ENCODE measurements around the gene DIP2C. TPM values are rescaled to one million over a fixed set of nuclear protein-coding genes. Genes with fewer than 3 reads are reported as not detected.

Gene DIP2C
- total RNA-seq, 2 donors from 2014 or later = 21.1 to 23.8 TPM

DNA sequence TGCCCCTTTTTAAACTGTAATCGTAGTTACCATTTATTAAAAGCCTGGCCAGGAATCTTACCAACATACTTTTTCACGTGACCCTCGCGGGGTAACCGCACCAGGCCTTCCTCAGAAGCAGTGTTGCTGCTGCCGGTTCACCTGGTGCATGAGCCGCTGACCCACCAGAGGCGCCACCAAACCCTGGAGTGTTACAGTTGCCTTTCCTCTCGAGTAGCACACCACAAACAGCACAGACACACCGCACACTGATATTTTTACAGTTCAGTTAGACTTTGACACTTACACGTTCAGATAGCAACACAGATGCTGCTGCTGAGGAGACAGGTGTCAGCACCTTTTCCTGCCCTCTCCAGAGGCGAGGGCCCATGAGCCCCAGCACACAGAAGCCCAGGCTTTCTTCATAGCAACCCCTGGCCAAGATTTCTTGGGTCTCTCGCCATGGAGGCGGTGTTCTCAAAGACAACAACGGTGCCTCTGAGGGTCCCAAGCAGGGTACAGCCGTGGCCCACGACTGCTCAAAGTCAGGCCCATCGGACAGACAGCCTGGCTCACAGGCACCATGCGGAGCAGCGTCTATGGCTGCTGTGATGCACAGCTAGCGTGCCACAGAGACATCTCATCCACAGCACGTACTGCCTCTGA, 123.1 kb downstream of the DIP2C start:
- peaks cover 0 to 7% of the 10 kb centered on the region in 2 donors for H3K9me3 ChIP-seq
- H3K27me3 ChIP-seq = no peaks in the 10 kb centered on the region
- no peak for DNase-seq (ENCODE audit: low spot score)
- peaks cover 0 to 23% of the 10 kb centered on the region in 2 donors for H3K4me1 ChIP-seq
- TF ChIP-seq, protein P1, sequence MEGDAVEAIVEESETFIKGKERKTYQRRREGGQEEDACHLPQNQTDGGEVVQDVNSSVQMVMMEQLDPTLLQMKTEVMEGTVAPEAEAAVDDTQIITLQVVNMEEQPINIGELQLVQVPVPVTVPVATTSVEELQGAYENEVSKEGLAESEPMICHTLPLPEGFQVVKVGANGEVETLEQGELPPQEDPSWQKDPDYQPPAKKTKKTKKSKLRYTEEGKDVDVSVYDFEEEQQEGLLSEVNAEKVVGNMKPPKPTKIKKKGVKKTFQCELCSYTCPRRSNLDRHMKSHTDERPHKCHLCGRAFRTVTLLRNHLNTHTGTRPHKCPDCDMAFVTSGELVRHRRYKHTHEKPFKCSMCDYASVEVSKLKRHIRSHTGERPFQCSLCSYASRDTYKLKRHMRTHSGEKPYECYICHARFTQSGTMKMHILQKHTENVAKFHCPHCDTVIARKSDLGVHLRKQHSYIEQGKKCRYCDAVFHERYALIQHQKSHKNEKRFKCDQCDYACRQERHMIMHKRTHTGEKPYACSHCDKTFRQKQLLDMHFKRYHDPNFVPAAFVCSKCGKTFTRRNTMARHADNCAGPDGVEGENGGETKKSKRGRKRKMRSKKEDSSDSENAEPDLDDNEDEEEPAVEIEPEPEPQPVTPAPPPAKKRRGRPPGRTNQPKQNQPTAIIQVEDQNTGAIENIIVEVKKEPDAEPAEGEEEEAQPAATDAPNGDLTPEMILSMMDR (IDR thresholded peaks at IDR 0.05) = no peak
- H3K27ac ChIP-seq = no peak overlapping the region
- H3K4me3 ChIP-seq = no peak overlapping the region
- H3K36me3 ChIP-seq = no peaks in the 10 kb centered on the region

GRCh38 chr10:565676-566075, 123.8 kb downstream of the DIP2C start:
- no peak for DNase-seq (ENCODE audit: low spot score)
- TF ChIP-seq, protein P1 (IDR thresholded peaks at IDR 0.05) = no peak
- no peaks in the 10 kb centered on the region for H3K36me3 ChIP-seq
- no peaks in the 10 kb centered on the region for H3K27me3 ChIP-seq
- H3K9me3 ChIP-seq = peaks cover 0 to 7% of the 10 kb centered on the region in 2 donors
- no peak overlapping the region for H3K27ac ChIP-seq
- H3K4me1 ChIP-seq = peaks cover 0 to 20% of the 10 kb centered on the region in 2 donors
- no peak overlapping the region for H3K4me3 ChIP-seq

DNA sequence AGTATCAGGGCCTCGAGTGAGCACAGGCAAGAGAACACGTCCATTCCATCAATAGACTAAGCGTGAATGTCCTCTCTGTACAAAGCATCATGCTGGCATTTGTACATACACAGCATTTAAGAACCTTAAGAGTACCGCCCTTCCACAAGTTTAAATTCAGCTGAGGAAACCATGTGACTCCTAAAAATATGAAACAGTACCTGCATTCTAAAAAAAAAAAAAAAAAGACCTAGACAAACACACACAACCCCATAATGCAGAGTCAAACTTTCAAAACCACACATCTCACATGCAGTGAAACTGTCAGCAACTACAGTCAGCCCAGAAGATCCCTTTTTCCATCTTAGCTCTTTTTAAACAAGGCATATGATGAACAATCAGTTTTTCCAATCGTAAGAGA, 124.3 kb downstream of the DIP2C start:
- no peak overlapping the region for H3K27ac ChIP-seq
- peaks cover 0 to 7% of the 10 kb centered on the region in 2 donors for H3K9me3 ChIP-seq
- TF ChIP-seq, protein P1 (IDR thresholded peaks at IDR 0.05) = no peak
- no peak for DNase-seq (ENCODE audit: low spot score)
- peaks cover 0 to 18% of the 10 kb centered on the region in 2 donors for H3K4me1 ChIP-seq
- H3K4me3 ChIP-seq = no peak overlapping the region
- H3K27me3 ChIP-seq = no peaks in the 10 kb centered on the region
- H3K36me3 ChIP-seq = no peaks in the 10 kb centered on the region

- no peak for DNase-seq (ENCODE audit: low spot score)
- Histone ChIP-seq H3K36me3 (no peaks in the 10 kb centered on the region), H3K4me1 (peaks cover 0 to 28% of the 10 kb centered on the region in 2 donors), H3K9me3 (no peaks in the 10 kb centered on the region), H3K4me3 (no peak overlapping the region), H3K27me3 (no peaks in the 10 kb centered on the region), H3K27ac (no peak overlapping the region)
- TF ChIP-seq, protein P1 (IDR thresholded peaks at IDR 0.05) = no peak
Measured at GRCh38 chr10:563827-564226, 125.6 kb downstream of the DIP2C start.

DNA sequence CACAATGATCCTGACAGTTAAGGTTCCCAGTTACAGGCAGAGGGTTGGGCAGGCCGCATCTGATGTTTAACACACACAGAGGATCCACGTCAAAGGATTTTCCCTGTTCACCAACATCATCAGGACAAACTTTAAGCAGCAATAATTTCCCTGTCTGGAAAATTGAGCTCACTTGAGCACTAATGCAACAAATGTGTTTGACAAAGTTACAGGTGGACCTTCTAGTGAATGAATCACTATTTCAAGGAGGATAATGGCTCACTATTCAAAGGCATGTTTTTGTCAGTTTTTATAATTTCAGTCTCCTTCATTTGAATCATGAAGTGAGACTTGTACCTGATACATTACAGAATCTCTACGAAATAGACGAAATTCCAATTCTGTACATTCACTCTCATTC, 127.3 kb downstream of the DIP2C start:
- Histone ChIP-seq H3K27me3 (no peaks in the 10 kb centered on the region), H3K27ac (no peak overlapping the region), H3K4me3 (no peak overlapping the region), H3K36me3 (no peaks in the 10 kb centered on the region), H3K4me1 (peaks cover 0 to 42% of the 10 kb centered on the region in 2 donors), H3K9me3 (no peaks in the 10 kb centered on the region)
- TF ChIP-seq, protein P1 (IDR thresholded peaks at IDR 0.05) = no peak
- no peak for DNase-seq (ENCODE audit: low spot score)

GRCh38 chr10:561721-562120, 127.7 kb downstream of the DIP2C start:
- H3K27ac ChIP-seq = no peak overlapping the region
- TF ChIP-seq, protein P1 (IDR thresholded peaks at IDR 0.05) = no peak
- no peak for DNase-seq (ENCODE audit: low spot score)

More at GRCh38 chr10:561721-562120, 127.7 kb downstream of the DIP2C start:
- no peaks in the 10 kb centered on the region for H3K9me3 ChIP-seq
- no peaks in the 10 kb centered on the region for H3K36me3 ChIP-seq
- no peaks in the 10 kb centered on the region for H3K27me3 ChIP-seq
- H3K4me3 ChIP-seq = no peak overlapping the region
- peaks cover 0 to 46% of the 10 kb centered on the region in 2 donors for H3K4me1 ChIP-seq
